Hepatocyte (in vitro differentiated cells): ENCODE data around the gene DENND5A.

Experiments used
- EZH2 ChIP-seq: fragments of 200-600 bp; sonication (generic); IDR thresholded peaks from 2 replicates; pipeline ENCODE4 v1.6.1; 2016; ENCODE audit warnings: antibody characterized with exemption, mild to moderate bottlenecking, borderline replicate concordance
- EZH2phosphoT487 ChIP-seq: fragments of 200-600 bp; sonication (generic); IDR thresholded peaks from one replicate; pipeline ENCODE4 v1.6.1; 2018; ENCODE audit warnings: antibody characterized with exemption, mild to moderate bottlenecking, low read depth, moderate library complexity; ENCODE audit not compliant: unreplicated experiment, severe bottlenecking
- TF ChIP-seq, protein P1 (sequence below): fragments of 200-600 bp; sonication (generic); IDR thresholded peaks from 2 replicates; pipeline ENCODE4 v1.5.1; 2016; ENCODE audit warnings: antibody characterized with exemption, mild to moderate bottlenecking; ENCODE audit not compliant: poor library complexity

DNA sequence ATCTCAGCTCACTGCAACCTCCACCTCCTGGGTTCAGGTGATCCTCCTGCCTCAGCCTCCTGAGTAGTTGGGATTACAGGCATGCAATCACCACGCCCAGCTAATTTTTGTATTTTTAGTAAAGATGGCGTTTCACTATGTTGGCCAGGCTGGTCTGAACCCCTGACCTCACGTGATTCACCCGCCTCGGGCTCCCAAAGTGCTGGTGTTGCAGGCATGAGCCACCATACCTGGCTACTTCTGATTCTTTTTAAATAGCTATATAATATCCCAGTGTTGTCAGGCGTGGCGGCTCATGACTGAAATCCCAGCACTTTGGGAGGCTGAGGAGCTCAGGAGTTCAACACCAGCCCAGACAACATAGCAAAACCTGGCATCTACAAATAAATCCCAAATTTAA is 28.5 kb upstream of the DENND5A start:
- TF ChIP-seq, protein P1, sequence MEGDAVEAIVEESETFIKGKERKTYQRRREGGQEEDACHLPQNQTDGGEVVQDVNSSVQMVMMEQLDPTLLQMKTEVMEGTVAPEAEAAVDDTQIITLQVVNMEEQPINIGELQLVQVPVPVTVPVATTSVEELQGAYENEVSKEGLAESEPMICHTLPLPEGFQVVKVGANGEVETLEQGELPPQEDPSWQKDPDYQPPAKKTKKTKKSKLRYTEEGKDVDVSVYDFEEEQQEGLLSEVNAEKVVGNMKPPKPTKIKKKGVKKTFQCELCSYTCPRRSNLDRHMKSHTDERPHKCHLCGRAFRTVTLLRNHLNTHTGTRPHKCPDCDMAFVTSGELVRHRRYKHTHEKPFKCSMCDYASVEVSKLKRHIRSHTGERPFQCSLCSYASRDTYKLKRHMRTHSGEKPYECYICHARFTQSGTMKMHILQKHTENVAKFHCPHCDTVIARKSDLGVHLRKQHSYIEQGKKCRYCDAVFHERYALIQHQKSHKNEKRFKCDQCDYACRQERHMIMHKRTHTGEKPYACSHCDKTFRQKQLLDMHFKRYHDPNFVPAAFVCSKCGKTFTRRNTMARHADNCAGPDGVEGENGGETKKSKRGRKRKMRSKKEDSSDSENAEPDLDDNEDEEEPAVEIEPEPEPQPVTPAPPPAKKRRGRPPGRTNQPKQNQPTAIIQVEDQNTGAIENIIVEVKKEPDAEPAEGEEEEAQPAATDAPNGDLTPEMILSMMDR = no peak
- no peak for TF ChIP-seq EZH2phosphoT487
- no peak for TF ChIP-seq EZH2
